Karpas-422 (cell line): ENCODE data around the gene PLPP3. TPM values are rescaled to one million over a fixed set of nuclear protein-coding genes. Genes with fewer than 3 reads are reported as not detected.
A peak's percentile ranks its signal among the peaks of the same experiment; 100 is the strongest.

Experiments used
- DNase-seq: peaks from one replicate; pipeline ENCODE4 v3.0.0-alpha.2; 2015
- H2AFZ ChIP-seq: fragments of 200-600 bp; sonication (generic); 2 replicates; pipeline ENCODE4 v1.6.1; 2014; ENCODE audit warnings: antibody characterized with exemption, low read length, mixed read lengths
- H3K27ac ChIP-seq: fragments of 200-600 bp; sonication (generic); 2 replicates; pipeline ENCODE4 v1.5.1; 2014; ENCODE audit warnings: mild to moderate bottlenecking, low read length, moderate library complexity
- H3K27me3 ChIP-seq: fragments of 200-600 bp; sonication (generic); 2 replicates; pipeline ENCODE4 v1.6.1; 2014; ENCODE audit warnings: low read length, mixed read lengths
- H3K36me3 ChIP-seq: fragments of 200-600 bp; sonication (generic); 2 replicates; pipeline ENCODE4 v1.6.1; 2014; ENCODE audit warnings: low read length, mixed read lengths; ENCODE audit not compliant: insufficient read depth
- H3K4me1 ChIP-seq: fragments of 200-600 bp; sonication (generic); 2 replicates; pipeline ENCODE4 v1.6.1; 2014; ENCODE audit warnings: mild to moderate bottlenecking, low read length, mixed read lengths
- H3K4me2 ChIP-seq: fragments of 200-600 bp; sonication (generic); 2 replicates; pipeline ENCODE4 v1.6.1; 2014; ENCODE audit warnings: low read length, low read depth, mild to moderate bottlenecking; ENCODE audit not compliant: poor library complexity, severe bottlenecking
- H3K4me3 ChIP-seq: fragments of 200-600 bp; sonication (generic); 2 replicates; pipeline ENCODE4 v1.5.1; 2014; ENCODE audit warnings: mild to moderate bottlenecking, antibody characterized with exemption, low read length, mixed read lengths
- H3K79me2 ChIP-seq: fragments of 200-600 bp; sonication (generic); 2 replicates; pipeline ENCODE4 v1.6.1; 2014; ENCODE audit warnings: mild to moderate bottlenecking, low read length, mixed read lengths
- H3K9ac ChIP-seq: fragments of 200-600 bp; sonication (generic); 2 replicates; pipeline ENCODE4 v1.6.0; 2014; ENCODE audit warnings: low read length
- H3K9me2 ChIP-seq: fragments of 200-600 bp; sonication (generic), shearing (Covaris generic); replicated peaks from 2 replicates; pipeline ENCODE4 v1.6.0; 2014; ENCODE audit warnings: mild to moderate bottlenecking, low read length, moderate library complexity; ENCODE audit not compliant: insufficient read depth
- H3K9me3 ChIP-seq: fragments of 300-700, 200-600 bp; sonication (generic); 2 replicates; pipeline ENCODE4 v1.6.1; 2014; ENCODE audit warnings: low read length, mixed read lengths
- H4K20me1 ChIP-seq: fragments of 200-600 bp; sonication (generic); 2 replicates; pipeline ENCODE4 v1.6.1; 2014; ENCODE audit warnings: mild to moderate bottlenecking, antibody characterized with exemption, low read length, low read depth; ENCODE audit not compliant: insufficient read depth
- total RNA-seq: library from RNA; depleted of rRNA; stranded (reverse); fragments of >200 nt; shearing (Covaris generic); gene quantifications from 2 replicates; pipeline ENCODE4 v1.2.3, GENCODE V29; 2014; ENCODE audit warnings: low replicate concordance

PLPP3 gene
- total RNA-seq, 1 experiment from 2014 or later: 11.3 TPM

DNA sequence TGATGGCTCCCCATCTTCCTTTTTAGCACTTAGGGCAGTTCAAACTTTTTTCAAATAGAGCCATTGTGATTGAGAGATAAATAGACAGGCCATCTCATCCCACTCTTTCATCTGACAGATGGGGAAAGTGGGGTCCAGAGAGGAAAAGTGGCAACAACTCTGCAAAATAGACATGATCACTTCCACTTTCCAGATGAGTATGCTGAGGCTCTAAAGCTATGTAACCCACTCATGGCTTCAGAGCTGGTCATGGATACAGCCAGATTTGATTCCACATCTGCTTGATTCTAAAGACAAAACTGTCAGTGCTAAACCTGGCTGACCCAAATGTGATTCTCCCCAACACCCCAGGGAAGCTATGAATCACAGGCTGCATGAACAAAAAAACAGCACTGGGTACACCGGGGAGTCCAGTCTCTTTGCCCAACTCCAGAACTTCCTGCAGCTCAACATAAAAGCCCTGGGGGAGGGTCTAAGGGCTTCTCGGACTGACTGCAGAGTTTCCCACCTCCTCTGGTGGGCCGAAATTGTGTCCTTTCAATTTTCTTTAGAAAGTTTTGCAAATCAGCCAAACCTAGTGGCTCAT, 59.3 kb downstream of the PLPP3 start:
- Histone ChIP-seq H3K9ac (peak overlapping the region; percentile 29), H2AFZ (peak overlapping the region; percentile 33; the same call in 1 of the 2 replicates), H3K9me3 (no peaks in the 10 kb centered on the region), H3K4me3 (peak overlapping the region; percentile 5; the same call in 1 of the 2 replicates), H3K27ac (peak overlapping the region; percentile 82), H3K79me2 (peaks cover 12% of the 10 kb centered on the region), H3K4me2 (peak overlapping the region; percentile 51), H3K27me3 (no peaks in the 10 kb centered on the region), H3K9me2 (no peaks in the 10 kb centered on the region), H4K20me1 (no peaks in the 10 kb centered on the region), H3K36me3 (no peaks in the 10 kb centered on the region), H3K4me1 (peaks cover 96% of the 10 kb centered on the region)
- DNase-seq: peak; percentile 77

DNA sequence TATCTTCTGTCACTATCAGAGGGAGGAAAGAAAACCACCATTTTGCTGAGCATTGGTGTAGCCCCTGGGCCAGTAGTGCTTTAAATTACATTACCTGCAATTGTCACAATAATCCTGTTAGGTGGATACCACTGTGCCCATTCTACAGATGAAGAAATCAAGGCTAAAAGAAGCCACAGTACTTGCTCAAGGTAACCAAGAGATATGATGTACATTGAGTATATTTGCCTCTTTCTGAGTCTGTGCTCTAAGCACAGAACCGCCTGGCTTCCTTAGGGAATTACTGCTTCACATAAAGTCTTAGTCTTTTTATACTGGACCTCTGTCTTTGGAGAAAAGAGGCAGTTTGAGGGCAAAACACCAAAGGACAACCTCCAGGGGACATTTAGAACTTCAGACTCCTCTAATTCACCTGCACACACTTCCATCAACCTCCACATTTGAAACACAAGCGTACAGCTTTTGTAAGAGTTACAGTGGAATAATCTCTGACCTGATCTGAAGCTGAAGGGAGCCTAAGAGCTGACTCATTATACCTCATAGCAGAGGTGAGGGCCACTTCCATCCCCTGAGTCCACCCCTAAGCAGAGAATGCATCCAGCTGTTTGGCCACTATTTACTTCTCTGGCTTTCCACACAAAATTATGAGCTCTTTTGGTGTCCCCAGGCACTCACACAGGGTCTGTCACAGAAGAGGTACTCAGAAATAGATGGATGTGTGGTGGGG, 61.8 kb downstream of the PLPP3 start:
- H3K9me2 ChIP-seq: no peaks in the 10 kb centered on the region
- peak overlapping the region; percentile 79 for H3K4me2 ChIP-seq
- peak overlapping the region; percentile 75 for H3K9ac ChIP-seq
- peaks cover 17% of the 10 kb centered on the region for H3K79me2 ChIP-seq
- peak overlapping the region; percentile 64 for H3K4me3 ChIP-seq
- no peaks in the 10 kb centered on the region for H3K36me3 ChIP-seq
- H3K4me1 ChIP-seq: peaks cover 95% of the 10 kb centered on the region
- no peaks in the 10 kb centered on the region for H3K9me3 ChIP-seq
- H3K27me3 ChIP-seq: no peaks in the 10 kb centered on the region
- H3K27ac ChIP-seq: peak overlapping the region; percentile 92
- H4K20me1 ChIP-seq: no peaks in the 10 kb centered on the region
- no peak for DNase-seq
- no peak overlapping the region for H2AFZ ChIP-seq

DNA sequence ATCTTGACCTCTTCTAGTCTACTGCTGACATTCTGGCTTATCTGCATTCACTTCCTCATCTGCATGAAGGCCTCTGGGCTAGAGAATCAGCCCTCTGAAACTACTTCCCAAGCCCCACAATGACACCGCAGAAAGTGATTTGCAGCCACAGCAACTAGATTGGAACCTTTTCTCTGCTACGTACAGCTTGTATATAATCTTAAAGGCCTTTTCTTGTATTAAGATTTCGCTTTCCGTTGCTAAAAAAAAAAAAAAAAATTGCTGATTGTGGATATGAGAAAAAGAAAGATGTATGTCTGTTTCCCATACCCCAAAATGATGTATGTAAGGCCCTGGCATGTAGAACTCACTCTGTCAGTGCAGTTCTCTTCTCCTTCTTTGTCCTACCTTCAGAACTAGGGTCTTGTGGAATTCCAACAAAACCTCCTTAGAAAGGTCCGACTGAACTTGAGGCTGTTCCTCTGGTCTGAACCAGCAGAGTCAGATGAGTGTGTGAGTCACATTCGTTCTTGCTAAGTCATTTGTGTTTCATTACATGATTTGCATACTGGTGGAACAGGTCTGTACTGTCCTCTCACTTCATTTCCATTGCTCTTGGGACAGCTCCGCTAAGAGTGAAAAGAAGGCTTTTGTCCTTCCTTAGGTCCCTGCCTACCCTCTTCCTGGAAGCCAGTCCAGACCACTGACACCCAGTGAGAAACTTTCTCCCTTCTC, 62.7 kb downstream of the PLPP3 start:
- Histone ChIP-seq H4K20me1 (no peaks in the 10 kb centered on the region), H3K79me2 (peaks cover 17% of the 10 kb centered on the region), H3K27ac (peak overlapping the region; percentile 92), H3K4me1 (peaks cover 95% of the 10 kb centered on the region), H2AFZ (no peak overlapping the region; the same call in 1 of the 2 replicates), H3K9me2 (no peaks in the 10 kb centered on the region), H3K36me3 (no peaks in the 10 kb centered on the region), H3K9me3 (no peaks in the 10 kb centered on the region), H3K4me3 (peak overlapping the region; percentile 64), H3K27me3 (no peaks in the 10 kb centered on the region), H3K4me2 (peak overlapping the region; percentile 79), H3K9ac (peak overlapping the region; percentile 75)
- DNase-seq: peak; percentile 90

DNA sequence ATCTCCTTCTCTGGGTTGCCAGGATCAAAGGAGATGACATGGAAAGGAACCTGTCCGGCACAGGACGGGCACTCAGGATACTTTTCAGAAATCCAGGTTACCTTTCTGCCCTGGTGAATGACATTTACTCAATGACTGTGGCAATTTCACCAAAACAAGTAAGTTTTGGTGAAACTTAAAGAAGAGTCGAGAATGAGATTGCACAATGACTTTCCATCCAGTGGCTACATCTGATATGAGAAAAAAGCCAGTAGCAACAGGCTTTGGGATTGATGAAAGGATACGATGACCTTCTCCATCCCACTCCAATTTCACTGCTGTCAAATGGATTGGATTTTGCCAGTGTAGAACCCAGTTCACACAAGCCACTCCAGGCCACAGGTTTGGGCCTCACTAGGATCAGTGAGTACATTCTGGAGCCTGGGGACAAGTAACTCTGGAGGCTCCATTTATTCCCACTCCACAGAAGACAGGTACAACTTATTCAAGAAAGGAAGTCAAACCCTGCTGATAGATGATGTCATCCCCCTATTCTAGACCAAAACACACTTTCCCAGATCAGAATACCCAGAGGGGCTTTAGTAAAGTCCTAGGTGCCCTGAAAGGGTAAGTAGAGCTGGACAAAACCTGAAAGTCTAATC, 63.3 kb downstream of the PLPP3 start:
- peaks cover 20% of the 10 kb centered on the region for H3K79me2 ChIP-seq
- H3K9ac ChIP-seq: peak overlapping the region; percentile 75
- H3K9me3 ChIP-seq: no peaks in the 10 kb centered on the region
- H3K9me2 ChIP-seq: no peaks in the 10 kb centered on the region
- peak overlapping the region; percentile 64 for H3K4me3 ChIP-seq
- peaks cover 94% of the 10 kb centered on the region for H3K4me1 ChIP-seq
- peak overlapping the region; percentile 92 for H3K27ac ChIP-seq
- no peaks in the 10 kb centered on the region for H4K20me1 ChIP-seq
- H3K4me2 ChIP-seq: peak overlapping the region; percentile 79
- H3K36me3 ChIP-seq: peaks cover 6% of the 10 kb centered on the region; the same call in 1 of the 2 replicates
- no peak overlapping the region; the same call in 1 of the 2 replicates for H2AFZ ChIP-seq
- no peak for DNase-seq
- no peaks in the 10 kb centered on the region for H3K27me3 ChIP-seq

GRCh38 chr1:56512724-56513494, 66.5 kb downstream of the PLPP3 start:
- H3K9me3 ChIP-seq: no peaks in the 10 kb centered on the region
- peak overlapping the region; percentile 92 for H3K27ac ChIP-seq
- H3K36me3 ChIP-seq: peaks cover 13% of the 10 kb centered on the region; the same call in 1 of the 2 replicates
- H4K20me1 ChIP-seq: no peaks in the 10 kb centered on the region
- peak overlapping the region; percentile 34 for H3K4me3 ChIP-seq
- H3K9ac ChIP-seq: no peak overlapping the region
- H3K4me1 ChIP-seq: peaks cover 74% of the 10 kb centered on the region
- no peaks in the 10 kb centered on the region for H3K27me3 ChIP-seq
- H3K9me2 ChIP-seq: no peaks in the 10 kb centered on the region
- H3K4me2 ChIP-seq: peak overlapping the region; percentile 79
- H2AFZ ChIP-seq: no peak overlapping the region
- peaks cover 24% of the 10 kb centered on the region for H3K79me2 ChIP-seq
- DNase-seq: peak; percentile 81

- no peak for DNase-seq
- H3K9ac ChIP-seq: no peak overlapping the region
- no peak overlapping the region for H3K4me3 ChIP-seq
- H3K4me2 ChIP-seq: no peak overlapping the region
- H3K27ac ChIP-seq: peak overlapping the region; percentile 92; the same call in 1 of the 2 replicates
- no peaks in the 10 kb centered on the region for H3K9me2 ChIP-seq
- no peaks in the 10 kb centered on the region for H4K20me1 ChIP-seq
- H3K27me3 ChIP-seq: no peaks in the 10 kb centered on the region
- peaks cover 21% of the 10 kb centered on the region for H3K36me3 ChIP-seq
- no peak overlapping the region for H2AFZ ChIP-seq
- peaks cover 30% of the 10 kb centered on the region for H3K79me2 ChIP-seq
- peaks cover 63% of the 10 kb centered on the region for H3K4me1 ChIP-seq
- no peaks in the 10 kb centered on the region for H3K9me3 ChIP-seq
These were observed 67.6 kb downstream of the PLPP3 start for GRCh38 chr1:56511766-56512165.

DNA sequence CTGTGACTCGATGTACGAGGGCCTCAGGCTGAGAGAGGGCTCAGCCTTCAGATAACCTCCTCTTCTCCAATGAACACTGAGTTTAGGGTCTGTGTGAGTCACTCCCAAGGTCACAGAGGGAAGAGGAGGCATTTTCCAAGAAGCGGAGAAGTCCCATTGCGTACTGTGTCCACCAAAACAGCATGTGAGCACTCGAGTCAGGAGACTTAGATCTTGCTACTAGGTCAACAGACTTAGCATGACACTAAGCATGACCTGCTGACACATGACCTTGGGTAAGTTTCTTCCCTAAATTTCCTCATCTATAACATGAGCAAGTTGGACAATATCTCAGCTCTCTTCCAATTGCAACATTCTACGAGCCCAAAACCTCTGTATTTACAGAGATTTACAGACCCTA, 68.0 kb downstream of the PLPP3 start:
- no peaks in the 10 kb centered on the region for H3K9me3 ChIP-seq
- no peaks in the 10 kb centered on the region for H3K9me2 ChIP-seq
- H4K20me1 ChIP-seq: no peaks in the 10 kb centered on the region
- H3K27ac ChIP-seq: no peak overlapping the region
- no peak for DNase-seq
- H3K9ac ChIP-seq: no peak overlapping the region
- peaks cover 59% of the 10 kb centered on the region for H3K4me1 ChIP-seq
- H3K4me2 ChIP-seq: no peak overlapping the region
- no peak overlapping the region for H3K4me3 ChIP-seq
- no peaks in the 10 kb centered on the region for H3K27me3 ChIP-seq
- H3K36me3 ChIP-seq: peaks cover 23% of the 10 kb centered on the region
- H3K79me2 ChIP-seq: peaks cover 30% of the 10 kb centered on the region
- H2AFZ ChIP-seq: no peak overlapping the region
